Measurements from ENCODE around the gene C6orf120.
A peak's percentile ranks its signal among the peaks of the same experiment; 100 is the strongest.
"Not testable (repeated sequence)": the region's sequence is repeated elsewhere in the genome, so short reads cannot be mapped to it uniquely, and the experiment has no call there.

Gene C6orf120

DNA sequence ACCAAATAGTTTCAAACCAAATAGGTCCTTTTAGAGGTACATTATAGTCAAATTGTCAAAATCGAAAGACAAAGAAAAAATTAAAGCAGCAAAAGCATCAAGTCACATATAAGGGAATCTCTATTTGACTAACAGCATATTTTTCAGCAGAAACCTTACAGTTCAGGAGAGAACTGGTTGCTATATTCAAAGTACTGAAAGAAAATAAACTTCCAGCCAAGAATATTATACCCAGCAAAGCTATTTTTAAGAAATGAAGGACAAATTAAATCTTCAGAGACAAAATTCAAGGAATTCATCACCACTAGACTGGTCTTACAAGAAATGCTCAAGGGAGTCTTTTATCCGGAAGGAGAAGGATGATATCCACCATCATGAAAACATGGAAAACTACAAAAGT, 16.1 kb upstream of the C6orf120 start:
- no peak for DNase-seq

DNA sequence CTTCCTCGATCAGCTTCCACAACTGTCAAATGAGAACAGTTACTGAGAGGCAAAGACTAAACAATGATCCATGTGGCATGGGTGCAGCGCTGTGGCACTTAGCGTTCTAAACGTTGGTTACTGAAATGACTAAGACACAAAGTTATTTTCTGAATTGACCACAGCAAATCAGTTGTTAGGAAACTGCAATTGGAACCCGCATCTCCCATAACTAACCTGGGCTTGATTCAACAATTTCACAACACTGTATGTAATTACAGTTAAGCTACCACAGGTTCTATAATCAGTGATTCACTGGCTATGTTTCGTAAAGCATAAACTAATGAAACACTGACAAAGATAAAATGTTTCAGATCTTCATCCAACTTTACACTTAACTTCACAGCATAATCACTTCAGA, 12.6 kb upstream of the C6orf120 start:
- no peak for DNase-seq

DNA sequence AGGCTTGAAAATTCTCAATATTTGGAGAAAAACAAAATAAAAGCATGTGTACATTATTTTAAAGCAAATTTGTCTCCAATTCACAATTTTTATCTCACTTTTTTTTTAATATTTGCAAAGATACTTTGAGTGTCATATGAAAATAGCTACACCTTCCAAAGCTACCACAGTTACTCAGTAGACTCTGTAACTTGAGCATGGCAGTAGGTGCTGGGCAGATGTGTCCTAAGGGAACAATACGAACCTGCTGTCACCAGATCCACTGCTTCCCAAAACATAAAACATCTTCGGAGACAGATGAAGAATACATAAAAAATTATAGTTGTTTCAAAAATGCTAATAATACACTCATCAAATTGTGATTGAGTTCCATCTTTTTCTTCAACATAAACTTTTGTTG, 10.7 kb upstream of the C6orf120 start:
- no peak for DNase-seq

DNA sequence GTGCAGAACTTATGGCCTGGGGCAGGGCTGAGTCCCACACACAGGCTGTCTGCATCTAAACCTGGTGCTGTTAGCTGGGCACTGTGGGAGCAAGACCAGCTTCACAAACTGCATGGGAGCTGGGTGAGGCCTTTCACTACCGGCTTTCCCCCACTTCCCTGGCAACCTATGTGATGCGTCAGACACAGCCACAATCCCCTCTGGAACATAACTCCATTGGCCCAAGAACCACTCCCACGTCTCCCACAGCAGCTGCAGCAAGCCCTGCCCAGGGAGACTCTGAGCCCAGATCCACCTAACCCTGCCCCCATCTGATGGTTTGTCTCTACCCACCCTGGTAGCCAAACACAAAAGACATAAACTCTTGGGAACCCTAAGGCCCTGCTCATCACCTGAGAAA, 9.4 kb upstream of the C6orf120 start:
- no peak for DNase-seq

DNA sequence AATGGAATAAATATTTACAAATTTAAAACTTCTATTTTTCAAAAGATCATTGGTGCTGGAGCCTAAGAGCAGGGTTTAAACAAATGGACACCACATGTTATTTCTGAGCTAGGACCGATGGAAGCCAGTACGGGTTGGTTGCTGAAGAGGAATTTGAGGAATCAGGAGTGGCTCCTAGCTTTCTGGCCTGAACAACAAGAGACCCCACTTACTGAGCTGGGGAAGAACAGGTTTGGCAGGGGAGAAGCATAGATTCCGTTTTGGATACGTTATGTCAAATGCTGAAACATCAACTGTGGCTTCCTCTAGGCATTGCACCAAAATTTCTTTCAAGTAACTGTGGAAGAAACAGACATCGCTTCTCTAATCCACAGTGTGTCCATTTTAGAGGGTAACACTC, 6.8 kb upstream of the C6orf120 start:
- DNase-seq: no peak

DNA sequence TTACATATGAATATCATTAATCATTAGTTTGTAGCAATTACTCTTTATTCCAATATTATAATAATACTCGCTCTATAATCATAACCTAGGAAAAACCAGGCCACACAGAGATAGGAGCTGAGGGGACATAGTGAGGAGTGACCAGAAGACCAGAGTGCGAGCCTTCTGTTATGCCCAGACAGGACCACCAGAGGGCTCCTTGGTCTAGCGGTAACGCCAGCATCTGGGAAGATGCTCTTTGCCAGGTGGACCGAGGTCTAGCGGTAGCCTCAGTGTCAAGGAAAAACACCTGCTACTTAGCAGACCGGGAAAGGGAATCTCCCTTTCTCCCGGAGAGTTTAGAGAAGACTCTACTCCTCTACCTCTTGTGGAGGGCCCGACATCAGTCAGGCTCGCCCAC, 4.8 kb upstream of the C6orf120 start:
- not testable (repeated sequence) for DNase-seq

DNA sequence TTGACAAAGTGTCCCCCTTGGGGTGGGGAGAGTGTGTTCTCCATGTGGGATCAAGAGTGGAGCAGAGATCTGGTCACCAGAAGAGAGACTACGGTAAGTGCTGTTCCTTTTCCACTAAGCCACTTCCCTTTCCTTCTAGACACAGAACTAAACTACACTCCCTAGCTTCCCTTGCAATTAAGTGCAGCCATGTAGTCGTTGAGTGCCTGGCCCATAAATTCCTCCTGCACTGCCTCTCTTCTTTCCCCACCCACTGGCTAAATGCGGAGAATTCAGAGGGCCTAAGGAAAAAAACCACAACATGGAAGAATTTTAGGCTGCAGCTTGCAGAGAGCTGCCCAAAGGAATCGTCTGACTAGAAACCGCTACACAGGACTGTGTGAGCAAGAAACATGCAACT, 1.6 kb upstream of the C6orf120 start:
- DNase-seq: peak; percentile 42

DNA sequence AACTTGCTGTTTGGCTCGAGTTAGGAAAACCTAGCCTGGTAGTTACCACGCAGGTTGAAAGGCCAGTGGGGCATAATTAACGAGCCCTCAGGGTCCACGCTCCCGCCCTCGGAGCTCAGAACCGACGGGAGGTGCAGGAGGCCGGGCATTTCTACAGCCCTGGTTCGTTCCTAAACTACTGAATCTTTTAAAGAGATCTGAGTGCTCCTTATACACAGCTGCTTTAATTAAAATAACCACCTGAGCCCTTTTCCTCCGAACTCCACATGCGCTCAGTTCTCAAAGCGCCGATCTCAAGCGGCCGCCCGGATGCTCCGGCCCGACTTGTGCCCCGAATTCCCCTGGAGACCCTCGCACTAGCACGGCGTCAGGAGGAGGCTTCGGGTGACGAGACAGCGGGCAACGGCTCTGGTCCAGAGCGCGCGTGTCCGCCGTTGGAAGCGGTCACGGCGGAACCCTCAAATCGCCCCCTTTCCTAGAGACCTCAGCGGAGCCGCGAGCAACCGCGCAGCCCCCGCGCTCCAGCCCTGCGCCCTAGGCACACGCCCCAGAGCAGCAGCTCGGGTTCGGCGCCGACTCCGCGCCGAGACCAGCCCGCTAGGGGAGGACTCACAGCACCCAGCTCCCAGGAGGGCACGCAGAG, 494 bp upstream of the C6orf120 start:
- DNase-seq: no peak

DNA sequence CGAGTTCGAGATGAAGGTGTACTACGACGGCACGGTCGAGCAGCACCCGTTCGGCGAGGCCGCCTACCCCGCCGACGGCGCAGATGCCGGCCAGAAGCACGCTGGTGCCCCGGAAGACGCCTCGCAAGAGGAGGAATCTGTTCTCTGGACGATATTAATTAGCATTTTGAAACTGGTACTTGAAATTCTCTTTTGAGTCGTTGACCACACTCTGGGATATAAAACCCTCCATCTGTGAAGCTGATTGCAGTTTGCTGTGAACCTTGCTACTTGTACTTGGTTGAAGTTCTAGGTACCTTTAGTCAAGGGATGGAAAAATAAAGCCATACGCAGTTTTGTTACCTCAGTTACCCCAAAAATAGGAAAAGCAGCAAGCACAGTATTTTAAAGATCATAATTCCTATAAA, 917 bp downstream of the C6orf120 start:
- DNase-seq: no peak

DNA sequence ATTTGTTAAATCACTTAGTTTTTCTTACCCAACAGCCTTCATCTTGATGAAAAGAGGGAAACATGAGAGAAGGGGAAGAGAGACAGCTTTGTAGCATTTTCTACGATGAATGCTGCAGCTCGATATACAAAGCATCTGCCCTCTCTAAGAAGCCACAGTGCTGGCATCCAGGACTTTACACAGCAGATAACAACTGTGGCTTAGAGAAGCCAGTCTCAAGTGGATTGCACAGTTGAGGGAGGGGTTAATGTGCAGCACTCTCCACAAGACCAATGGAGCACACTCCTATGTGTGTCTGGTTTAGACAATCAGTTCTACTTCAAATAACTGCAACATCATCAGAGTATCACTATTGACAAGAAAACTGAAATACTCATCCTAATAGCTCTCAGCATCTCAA, 5.8 kb downstream of the C6orf120 start:
- no peak for DNase-seq

DNA sequence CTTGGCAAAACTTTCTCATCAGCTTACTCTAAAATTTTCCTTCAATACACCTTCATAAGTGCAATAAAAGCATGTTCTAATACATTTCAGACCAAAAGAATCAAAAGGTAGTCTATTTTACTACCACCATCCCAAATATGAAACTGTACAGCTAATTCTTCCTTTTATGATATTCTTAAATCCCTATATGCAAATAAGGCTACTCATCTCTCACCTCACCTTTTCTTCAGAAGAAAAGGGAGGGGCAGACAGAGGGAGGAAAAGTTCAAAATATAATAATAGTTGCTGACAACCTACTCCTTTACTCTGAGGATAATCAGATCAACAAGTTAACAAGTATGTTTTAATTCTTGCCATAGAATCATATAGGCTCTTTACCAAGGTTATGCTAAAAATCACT, 7.4 kb downstream of the C6orf120 start:
- no peak for DNase-seq

DNA sequence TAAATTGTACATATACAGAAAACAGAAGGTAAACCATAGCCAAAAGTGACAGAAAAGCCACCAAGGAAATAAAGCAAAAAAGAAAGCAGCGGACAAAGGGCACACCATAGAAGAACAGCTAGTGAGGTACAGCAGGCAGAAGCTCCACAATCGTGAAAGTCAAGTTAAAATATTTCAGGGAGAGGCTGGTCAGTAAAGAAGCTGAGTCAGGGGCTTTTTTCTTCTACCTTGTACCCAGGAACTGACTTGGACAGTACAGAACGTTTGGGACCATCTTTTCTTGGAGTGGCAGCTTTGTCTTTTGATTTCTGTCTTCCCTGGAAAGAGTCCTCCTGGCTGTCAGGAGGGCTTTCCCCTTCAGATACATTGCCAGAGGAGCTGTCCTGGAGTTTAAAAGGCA, 8.1 kb downstream of the C6orf120 start:
- DNase-seq: no peak

DNA sequence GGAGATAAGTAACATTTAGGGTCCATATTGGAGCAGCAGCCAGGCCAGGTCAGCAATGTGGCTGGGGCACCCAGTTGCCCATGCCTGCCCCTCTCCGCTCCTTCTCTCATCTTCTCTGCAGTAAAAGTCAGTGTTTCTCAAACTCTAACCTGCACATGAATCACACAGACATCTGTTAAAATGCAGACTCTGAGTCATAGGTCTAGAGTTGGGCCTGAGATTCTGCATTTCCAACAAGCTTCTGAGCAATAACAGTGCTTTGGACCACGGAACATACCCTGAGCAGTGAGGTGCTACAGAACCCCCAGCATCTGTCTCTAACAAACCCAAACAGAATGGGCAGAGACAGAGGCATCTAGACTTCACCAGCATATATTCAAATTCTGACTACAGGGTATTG, 12.3 kb downstream of the C6orf120 start:
- DNase-seq: no peak

DNA sequence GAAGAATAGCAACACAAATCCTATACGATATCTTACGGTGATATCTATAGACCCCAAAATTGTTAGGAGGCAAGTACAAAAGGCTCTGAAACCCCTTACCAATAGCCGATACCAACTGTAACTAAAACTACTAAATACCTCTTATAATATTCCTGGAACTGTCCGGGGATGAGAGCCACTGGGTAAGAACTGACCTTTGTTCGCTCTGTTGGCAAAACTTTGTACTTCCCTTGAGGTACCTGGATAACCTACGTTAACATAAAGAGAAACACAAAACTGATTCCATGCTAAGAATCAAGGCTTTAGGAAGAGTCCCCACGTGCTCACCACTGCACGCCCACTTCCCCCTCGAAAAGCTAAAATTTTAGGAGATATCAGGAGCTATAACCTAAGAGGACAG, 12.7 kb downstream of the C6orf120 start:
- DNase-seq: no peak

DNA sequence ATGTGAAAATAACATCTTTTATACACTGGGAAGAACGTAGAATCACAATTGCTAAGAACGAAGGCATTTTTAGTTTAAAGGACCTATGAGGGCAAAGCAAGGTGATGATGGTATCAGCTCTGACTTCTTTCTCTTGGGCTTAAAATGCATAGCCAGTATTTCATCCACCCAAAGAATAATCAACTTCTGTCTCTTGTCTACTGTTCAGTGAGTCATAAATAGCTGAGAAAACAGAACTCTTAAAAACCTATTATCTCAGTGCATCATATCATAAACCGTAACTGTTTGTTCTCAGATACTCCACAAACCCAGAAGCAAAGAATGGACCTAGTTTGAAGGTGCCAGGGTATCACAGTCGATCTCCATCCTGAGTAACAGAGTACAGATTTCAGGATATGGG, 17.2 kb downstream of the C6orf120 start:
- DNase-seq: no peak

DNA sequence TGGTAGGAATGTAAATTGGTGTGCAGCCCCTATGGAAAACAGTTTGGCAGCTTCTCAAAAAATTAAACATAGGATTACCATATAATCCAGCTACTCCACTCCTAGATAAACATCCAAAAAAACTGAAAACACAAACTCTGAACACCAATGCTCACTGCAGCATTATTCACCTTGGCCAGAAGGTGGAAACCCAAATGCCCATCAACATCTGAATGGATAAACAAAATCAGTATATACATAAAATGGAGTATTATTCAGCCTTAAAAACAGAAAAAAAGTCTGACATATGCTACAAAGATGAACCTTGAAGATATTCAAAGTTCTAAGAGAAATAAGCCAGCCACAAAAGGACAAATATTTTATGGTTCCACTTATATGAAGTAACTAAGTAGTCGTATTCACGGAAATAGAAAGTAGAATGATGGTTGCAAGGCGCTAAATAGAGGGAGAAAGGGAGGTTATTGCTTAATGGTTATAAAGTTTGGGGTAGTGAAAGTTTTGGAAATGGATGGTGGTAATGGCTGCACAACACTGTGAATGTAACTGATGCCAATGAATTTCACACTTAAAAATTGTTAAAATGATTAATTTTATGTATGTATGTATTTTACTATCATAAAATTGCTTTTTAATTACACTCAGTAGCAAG, 18.4 kb downstream of the C6orf120 start:
- no peak for DNase-seq

DNA sequence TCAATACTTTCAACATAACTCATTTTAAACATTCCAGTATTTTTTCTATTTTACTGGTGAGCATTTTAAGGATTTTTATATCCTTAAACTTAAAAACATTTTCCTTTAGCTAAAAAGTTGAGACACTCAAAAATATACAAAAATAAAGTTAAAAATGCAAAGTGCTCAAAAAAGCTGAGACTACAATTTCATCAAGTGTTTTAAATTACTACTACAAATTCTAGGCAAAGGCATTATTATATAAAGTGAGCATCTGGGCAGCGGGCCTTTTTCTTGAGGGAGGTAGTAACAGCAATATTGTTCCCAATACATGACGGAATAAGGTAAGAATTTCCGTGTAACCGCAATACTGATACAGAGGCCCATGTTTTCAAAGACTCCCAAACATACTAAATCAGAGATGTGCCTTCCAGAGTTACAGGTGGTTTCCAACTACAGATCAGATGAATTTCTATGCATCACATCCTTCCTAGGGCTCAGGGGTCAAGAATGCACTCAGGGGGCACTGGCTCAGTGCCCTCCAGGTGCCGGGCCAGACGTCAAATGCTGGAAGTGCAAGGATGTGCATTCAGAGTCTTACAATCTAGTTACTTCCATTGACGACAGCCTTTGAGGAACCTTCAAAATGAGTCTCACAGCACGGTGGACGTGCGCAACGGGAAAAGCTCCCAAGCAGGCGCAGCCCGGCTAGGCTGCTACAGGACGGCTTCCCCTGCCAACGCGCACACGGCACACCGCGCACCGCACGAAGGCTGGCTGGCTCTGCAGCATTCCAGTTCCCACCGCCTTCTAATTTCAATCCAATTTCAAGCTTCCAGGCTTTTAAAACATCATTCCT, 20.7 kb downstream of the C6orf120 start:
- peak; percentile 61 for DNase-seq

DNA sequence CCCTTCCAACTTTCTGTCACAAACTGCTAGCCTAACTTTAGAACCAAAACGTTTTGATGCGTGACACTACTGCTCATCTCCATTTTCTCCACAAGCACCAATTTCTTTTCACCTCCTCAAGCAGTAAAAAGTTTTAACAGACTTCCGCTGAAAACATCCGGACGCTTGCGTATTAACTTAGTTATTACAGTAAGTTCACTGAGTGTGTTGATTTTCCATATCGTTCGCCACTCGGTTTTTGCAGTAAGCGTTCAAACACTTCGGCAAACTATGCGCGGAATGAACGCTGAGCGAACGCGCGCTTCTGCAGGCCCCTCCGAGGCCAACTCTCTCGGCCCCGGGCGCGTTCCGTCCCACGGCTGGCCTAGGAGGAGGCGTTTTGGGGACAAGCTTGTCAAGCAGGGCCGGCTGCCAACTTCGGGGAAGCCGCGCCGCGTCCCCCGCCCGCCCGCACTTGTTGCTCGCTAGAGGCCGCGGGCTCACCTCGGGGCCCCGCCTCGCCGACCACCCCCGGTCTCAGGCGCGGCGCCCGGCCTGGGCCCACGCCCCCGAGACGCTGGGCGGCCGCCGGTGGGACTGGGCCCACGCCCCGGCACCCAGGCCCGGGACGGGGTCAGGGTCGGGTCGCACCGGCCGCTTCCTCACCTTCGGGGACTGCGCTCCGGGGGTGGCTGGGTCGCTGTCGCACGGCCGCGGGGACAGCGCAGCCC, 21.4 kb downstream of the C6orf120 start:
- DNase-seq: peak; percentile 84

DNA sequence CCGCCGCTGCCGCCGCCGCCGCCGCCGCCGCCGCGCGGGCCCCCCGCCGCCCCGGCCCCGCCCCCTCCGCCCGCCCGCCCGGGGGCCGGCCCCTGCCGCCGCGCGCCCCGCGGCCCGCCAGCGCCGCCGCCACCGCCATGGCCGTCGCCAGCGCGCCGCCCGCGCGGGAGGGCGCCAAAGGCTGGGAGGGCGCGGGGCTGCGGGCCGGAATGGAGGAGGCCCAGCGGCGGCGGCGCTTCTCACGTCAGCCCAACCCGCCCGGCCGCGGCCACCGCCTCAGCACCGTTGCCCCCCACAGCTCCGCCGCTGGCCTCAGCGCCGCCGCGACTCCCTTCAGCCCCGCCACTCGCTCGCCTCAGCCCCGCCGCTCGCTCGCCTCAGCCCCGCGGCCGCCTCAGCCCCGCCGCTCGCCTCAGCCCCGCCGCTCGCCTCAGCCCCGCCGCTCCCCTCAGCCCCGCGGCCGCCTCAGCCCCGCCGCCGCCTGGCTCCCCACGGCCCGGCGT, 22.1 kb downstream of the C6orf120 start:
- no peak for DNase-seq

DNA sequence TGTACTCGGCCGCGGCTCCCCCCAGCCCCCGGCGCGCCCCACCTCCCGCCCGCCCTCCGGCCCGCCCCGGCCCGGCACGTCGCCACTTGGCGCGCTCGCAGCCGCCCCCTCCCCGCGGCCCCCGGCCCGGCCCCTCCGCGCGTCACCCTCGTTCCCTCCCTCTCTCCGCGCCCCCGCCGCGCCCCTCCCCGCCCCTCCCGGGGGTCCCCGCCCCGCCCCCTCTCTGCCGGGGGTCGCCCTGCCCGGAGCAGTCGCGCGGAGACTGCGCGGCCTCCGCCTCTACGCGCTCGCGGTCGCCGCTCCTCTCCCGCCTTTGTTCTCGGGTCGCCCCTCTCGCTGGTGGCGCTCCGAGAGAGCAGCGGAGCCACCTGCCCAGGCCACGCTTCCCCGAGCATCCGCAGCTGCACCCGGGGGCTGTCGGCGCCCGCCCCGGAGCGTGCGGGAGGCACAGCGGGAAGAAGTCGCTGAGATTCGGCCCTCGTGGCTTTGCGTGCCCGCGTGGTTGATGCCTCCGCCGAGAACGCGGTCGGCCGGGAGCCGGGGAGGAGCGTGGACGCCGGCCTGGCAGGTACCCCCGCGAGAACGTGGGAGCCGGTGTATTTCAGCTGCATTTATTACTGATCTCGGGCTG, 22.7 kb downstream of the C6orf120 start, which contains the start of gene PHF10:
Gene PHF10, minus strand, starts transcription at position 7 of the 631 bp plus-strand sequence. CDS start 569 bp downstream, outside the sequence.
- DNase-seq: peak; percentile 90

DNA sequence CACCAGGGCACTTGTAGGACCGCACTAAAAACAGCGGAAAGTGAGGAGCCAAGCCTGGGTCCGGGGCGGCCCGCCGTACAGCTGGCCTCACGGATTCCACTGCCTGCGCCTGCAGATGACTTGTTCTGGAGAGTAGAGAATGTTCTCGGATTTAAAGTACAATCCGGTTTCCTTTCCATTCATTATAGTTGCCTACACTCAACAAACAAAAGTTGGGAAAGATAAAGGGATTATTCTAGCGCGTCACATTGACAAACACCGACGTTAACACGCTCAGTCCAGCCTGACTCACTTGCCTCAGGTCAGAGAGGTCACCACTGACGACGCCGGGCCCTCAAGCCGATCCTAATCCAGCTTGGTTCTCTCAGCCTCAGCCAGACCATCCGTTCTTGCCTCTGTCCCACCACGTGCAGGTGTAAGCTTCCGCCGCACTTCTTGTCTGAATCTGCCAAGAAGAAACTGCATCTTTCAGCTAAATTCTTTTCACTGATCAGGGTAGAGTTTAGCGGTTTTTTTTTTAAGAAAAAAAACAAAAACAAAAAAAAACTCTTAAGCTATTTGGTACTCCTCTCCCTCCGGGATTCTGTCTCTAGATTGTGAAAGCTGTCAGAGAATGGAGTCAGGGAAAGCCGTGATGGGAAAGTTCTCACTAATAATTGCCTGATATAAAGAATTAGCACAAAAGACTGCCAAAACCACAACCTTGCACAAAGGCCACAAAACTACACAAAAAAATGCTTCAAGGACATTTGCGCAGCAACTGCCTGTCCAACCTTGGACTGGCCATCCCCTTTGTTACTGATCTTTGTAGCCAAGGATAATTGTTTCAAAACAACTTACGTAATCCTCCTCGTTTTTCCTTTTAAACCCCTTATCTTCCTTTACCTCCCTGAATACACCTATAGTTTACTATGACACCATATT, 23.5 kb downstream of the C6orf120 start:
- peak; percentile 48 for DNase-seq

DNA sequence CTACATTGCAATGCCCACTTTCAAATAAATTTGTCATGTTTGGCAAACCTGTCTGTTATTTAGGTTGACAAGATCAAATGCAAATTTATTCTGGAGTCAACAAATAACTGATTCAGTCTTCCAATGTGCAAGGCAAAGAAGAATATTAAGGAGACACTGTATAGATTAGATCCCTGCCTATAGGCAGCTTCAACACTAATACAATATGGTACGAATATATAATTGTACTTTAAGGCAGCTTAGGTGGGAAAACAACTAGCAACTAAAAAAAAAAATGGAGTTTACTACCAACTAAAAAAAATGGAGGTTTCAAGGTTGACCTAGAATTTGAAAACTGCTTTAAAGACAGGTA, 24.1 kb downstream of the C6orf120 start:
- DNase-seq: no peak

Measured in left hindlimb (tissue), 1 donor.